CD4-positive, alpha-beta T cell treated with Interleukin-4 for 1 hour (primary cell): ENCODE results near the gene ZNF407.
"Not testable (repeated sequence)": the region's sequence is repeated elsewhere in the genome, so short reads cannot be mapped to it uniquely, and the experiment has no call there.

ENCODE experiments used
- DNase-seq, 2 donors: peaks; one replicate each; pipeline ENCODE4 v3.0.0-alpha.2; 2020 to 2022

The ZNF407 gene, protein sequence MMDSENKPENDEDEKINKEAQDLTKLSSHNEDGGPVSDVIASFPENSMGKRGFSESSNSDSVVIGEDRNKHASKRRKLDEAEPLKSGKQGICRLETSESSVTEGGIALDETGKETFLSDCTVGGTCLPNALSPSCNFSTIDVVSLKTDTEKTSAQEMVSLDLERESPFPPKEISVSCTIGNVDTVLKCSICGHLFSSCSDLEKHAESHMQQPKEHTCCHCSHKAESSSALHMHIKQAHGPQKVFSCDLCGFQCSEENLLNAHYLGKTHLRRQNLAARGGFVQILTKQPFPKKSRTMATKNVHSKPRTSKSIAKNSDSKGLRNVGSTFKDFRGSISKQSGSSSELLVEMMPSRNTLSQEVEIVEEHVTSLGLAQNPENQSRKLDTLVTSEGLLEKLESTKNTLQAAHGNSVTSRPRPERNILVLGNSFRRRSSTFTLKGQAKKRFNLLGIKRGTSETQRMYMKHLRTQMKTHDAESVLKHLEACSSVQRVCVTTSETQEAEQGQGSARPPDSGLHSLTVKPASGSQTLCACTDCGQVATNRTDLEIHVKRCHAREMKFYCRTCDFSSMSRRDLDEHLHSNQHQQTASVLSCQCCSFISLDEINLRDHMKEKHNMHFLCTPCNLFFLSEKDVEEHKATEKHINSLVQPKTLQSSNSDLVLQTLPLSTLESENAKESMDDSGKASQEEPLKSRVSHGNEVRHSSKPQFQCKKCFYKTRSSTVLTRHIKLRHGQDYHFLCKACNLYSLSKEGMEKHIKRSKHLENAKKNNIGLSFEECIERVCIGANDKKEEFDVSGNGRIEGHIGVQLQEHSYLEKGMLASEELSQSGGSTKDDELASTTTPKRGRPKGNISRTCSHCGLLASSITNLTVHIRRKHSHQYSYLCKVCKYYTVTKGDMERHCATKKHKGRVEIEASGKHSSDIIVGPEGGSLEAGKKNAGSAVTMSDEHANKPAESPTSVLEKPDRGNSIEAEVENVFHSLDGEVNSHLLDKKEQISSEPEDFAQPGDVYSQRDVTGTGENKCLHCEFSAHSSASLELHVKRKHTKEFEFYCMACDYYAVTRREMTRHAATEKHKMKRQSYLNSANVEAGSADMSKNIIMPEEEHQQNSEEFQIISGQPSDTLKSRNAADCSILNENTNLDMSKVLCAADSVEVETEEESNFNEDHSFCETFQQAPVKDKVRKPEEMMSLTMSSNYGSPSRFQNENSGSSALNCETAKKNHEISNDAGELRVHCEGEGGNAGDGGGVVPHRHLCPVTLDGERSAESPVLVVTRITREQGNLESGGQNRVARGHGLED (N-terminal part only)

DNA sequence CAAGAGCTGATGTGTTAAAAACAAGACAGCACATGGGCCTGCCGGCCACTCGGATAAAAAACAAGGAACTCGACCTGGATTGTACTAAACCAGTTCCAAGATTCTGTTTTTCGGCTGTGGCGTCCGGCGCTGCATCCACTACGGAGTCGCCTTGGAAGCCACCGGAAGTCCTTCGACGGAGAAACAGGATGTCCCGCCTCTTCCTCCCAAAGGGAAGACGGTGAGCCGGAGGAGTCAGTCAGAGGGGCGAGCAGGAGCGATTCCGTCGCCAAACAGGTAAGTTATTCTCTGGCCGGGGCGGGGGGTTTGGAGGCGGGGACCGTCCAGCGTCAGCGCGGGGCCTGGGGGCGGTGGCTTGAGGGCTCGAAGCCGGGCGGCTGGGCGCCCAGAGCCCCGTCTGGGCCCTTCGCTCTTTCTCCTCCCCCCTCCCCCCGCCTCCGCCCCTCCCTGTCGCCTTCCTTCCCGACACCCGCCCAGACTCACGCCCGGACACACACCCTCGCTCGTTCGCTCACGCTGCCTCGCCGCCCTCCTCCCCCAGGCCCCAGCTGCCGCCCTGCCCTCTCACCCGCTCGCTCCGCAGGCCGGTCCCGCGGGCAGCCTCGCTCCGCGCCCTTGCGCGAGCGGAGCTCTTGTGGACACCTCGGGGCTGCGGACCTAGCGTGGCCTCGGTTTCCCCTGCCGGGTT, at the start of gene ZNF407:
Gene ZNF407 (plus strand): TSS at position 209 of the 688 bp plus-strand sequence. CDS start 33,150 bp downstream, outside the sequence.
- peak; percentile 87 to 92 for DNase-seq

DNA sequence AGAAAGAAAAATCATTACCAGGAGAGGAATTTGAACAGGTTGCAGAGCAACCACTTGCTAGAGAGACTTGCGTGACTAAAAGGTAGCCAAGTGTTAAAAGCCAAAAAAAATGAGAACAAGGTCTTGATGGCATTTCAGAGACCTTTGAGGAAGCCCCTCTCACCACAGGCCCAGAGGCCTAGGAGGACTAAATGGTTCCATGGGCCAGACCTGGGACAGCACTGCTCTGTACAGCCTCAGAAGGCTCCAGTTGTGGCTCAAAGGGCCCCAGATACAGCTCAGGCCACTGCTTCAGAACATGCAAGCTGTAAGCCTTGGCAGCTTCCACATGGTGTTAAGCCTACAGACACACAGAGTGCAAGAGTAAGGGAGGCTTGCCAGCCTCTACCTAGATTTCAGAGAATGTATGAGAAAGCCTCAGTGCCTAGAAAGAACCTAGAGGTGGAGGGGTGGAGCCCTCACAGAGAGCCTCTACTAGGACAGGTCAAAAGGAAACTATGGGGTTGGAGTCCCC, 48.0 kb upstream of the ZNF407 start:
- DNase-seq, result no peak

DNA sequence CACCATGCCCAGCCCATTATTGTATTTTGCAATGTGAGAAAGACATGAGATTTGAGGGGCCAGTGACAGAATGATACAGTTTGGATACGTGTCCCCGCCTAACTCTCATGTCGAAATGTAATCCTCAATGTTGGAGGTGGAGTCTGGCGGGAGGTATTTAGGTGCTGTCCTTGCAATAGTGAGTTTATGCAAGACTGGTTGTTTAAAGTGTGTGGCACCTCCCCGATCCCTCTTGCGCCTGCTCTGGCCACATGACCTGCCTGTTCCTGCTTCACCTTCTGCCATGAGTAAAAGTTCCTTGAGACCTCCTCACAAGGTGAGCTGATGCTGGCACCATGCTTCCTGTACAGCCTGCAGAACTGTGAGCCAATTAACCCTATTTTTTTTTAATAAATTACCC, 46.8 kb upstream of the ZNF407 start:
- DNase-seq, result no peak

DNA sequence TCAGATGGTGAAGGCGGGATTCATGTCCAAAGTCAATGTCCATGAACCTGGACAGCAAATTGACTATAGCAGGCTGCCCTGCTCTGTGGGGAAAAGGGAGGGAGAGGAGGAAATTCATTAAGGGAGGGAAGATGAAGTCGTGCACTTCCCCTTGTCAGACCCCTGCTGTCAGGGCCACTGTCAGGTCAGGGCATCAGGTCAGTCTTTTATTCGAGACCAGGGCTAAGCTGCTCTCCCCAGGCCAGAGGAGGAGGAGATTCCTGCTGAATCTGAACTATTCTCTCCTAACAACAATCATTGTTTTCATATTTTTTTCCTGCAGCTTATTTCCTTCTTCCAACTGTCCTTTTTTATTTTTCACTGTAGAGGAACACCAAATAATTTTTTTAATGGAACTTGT, 46.2 kb upstream of the ZNF407 start:
- DNase-seq, result no peak

DNA sequence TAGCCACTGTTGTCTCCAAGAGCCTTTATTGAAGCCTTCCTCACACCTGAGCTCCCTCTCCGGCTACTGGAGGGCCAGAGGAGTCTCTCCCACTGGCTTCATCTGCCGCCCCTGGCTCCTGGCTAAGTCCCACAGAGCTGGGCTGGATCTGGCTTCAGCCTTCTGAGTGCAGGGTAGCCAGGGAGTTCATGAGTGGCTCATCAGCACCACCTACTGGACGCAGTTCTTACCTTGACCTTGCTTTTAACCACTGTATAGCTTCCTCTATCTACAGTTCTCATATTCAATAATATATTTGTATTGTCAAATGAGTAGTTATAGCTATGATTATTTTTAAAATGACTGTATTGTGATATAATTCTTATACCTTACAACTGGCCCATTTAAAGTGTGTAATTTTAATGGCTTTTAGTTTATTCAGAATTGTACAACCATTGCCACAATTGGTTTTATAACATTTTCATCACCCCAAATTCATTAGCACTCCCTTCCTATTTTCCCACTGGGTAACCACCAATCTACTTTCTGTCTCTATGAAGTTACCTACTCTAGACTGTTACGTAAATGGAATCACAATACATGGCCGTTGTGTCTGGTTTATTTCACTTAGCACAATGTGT, 45.6 kb upstream of the ZNF407 start:
- DNase-seq, result peak; percentile 74 to 78

DNA sequence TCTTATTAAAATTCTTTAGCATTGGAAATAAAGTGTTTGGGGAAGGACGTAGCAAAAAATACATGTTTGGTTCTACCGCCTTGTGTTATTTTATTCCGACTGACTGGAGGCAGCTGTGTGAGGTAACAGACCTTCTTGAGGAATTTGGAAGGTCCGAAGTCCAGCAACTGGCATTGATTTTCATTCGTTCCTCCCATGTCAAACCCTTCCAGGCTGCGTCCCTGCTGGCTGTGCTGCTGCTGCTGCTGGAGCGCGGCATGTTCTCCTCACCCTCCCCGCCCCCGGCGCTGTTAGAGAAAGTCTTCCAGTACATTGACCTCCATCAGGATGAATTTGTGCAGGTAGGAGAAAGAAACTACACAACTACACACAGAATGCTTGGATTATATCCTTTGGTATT, 41.5 kb upstream of the ZNF407 start:
- DNase-seq, result no peak

DNA sequence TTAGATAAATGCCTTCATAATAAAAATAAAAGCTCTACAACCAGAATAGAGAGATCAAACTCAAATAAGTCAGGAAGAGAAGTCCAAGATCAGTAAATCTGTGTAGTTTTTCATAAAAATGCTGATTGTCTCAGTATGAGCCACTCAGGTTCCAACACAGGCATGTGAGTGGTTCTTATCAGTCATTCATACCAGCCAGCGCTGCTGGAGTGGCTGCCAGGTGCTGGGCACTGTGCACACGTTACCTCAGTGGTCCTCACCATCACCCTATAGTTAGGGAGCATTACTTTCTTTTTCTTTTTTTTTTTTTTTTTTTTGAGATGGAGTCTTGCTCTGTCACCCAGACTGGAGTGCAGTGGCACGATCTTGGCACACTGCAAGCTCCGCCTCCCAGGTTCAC, 39.6 kb upstream of the ZNF407 start:
- DNase-seq, result no peak

DNA sequence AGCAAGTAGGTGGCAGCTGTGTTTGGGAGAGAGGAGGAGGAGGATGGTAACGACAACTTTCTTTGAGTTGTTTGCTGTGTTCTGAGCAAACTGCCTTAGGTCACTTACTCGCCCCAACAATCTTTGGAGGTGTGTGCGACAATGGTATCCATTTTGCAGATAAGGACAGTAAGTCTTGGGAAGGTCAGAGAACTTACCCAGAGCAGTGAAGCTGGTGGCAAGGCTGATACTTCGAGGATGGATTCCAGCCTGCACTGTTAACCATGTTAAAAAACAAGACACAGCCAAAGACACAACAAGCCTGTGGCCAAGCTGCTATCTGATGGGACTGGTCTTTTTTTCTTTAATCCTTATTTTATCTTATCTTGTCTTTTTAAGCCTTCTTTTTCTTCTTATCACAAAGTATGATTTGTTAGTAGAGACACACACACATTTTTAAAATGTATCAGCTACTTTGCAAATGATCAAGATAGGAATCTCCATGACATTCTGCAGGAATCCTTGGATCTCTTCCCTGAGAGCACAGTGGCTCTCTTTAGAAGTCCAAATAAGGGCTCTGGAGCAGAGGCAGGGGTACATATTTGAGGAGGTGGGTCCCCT, 35.4 kb upstream of the ZNF407 start:
- DNase-seq, result no peak

DNA sequence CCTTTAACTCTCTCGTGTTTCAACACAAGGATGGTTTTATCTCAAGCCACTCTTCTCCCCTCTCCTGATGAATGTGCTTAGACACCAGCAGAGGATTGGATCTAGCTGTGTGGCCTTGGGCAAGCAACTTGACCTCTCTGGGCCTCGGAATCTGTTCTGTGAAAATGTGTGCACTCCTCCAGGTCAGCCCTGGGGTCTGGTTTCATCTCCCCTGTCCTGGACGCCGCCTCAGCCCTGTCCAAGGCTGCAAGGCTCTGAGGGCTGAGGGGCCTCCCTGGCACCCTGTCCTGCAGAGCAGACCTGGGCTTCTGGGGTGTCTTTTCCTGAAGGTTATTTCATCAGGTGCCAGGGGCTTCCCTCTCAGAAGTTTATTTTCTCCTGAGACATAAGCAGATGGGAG, 34.9 kb upstream of the ZNF407 start:
- no peak for DNase-seq

DNA sequence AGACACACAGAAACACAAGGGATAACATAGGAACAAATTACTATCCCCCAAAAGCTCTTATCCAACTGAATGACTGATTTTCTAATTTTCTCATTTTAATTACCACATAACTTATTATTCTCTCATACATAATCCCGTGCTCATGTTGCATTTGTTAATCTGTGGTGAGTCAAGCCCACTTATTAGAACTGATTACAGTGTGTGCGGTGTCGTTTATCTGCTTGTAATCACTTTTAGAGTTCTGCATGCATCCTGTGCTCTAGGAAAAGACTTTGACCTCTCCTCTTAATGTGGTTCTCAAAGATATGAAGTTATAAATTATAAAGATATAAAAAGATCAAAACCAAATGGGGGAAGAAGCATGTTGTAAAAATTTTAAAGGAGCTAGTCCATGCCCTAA, 33.7 kb upstream of the ZNF407 start:
- DNase-seq, result no peak

DNA sequence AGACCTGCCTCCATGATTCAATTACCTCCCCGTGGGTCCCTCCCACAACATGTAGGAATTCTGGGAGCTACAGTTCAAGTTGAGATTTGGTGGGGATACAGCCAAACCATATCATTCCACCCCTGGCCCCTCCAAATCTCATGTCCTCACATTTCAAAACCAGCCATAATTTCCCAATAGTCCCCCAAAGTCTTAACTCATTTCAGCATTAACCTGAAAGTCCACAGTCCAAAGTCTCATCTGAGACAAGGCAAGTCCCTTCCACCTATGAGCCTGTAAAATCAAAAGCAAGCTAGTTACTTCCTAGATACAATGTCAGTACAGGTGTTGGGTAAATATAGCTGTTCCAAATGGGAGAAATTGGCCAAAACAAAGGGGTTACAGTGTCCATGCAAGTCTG, 32.5 kb upstream of the ZNF407 start:
- not testable (repeated sequence) for DNase-seq

DNA sequence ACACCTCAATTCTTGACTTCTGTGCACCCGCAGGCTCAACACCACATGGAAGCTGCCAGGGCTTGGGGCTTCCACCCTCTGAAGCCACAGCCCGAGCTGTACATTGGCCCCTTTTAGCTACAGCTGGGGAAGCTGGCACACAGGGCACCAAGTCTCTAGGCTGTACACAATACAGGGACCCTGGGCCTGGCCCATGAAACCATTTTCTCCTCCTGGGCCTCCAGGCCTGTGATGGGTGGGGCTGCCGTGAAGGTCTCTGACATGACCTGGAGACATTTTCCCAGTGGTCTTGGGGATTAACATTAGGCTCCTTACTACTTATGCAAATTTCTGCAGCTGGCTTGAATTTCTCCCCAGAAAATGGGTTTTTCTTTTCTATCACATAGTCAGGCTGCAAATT, 31.7 kb upstream of the ZNF407 start:
- DNase-seq, result not testable (repeated sequence)

DNA sequence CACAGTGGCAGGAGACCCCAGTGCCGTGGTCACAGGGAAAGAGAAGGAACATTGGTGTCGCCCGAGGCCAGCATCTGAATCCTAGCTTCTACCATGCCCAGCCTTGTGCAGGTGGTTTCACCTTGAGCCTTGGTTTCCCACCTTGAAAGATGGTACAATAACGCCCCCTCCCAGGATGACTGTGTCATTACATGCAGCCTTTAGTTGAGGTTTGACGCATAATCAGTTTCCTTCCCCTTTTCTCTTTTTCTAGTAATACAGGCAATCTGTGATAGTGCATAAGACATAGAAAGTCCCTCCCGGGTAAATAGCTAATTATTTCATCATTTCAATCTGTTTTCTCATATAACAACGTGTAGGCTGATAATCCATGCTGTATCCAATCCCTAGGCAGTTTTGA, 29.8 kb upstream of the ZNF407 start:
- peak in 1 of 2 donors; percentile 1 for DNase-seq

DNA sequence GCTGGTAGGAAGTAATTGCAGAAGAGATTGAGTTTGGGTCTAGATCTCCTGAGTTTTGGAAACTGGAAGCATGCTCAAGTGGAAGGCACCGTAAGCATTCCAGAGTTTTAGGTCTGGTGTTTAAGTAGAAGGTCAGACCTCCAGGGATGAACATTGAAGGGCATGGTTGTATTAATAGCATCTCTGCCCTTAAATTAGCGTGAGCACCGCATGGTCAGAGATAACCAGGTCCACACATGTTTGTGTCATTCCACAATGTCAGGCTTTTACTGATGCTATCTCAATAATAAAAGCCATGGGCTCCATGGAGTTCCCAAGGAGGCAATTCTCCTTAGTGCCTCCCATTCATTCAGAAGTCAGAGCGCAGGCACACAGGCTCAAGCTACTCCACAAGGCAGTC, 28.3 kb upstream of the ZNF407 start:
- DNase-seq, result no peak

DNA sequence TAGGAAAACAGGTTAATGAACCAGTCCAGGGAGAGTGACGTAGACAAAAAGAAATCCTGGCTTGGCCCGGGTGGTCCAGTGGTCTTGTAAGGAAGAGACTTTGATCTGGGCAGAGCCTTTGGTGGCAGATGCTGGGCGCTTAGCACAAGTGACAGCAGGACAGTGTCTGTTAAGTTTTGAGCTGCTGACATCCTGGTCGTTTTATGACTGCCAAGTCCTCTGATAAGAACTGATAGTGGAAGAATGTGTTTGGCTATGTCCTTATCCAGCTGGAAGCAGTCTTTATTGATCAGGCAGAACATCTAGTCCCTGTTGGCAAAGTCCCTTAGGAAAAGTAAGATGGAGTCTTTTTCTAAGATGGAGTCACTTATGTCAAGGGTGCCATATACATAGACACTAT, 27.4 kb upstream of the ZNF407 start:
- DNase-seq, result no peak

DNA sequence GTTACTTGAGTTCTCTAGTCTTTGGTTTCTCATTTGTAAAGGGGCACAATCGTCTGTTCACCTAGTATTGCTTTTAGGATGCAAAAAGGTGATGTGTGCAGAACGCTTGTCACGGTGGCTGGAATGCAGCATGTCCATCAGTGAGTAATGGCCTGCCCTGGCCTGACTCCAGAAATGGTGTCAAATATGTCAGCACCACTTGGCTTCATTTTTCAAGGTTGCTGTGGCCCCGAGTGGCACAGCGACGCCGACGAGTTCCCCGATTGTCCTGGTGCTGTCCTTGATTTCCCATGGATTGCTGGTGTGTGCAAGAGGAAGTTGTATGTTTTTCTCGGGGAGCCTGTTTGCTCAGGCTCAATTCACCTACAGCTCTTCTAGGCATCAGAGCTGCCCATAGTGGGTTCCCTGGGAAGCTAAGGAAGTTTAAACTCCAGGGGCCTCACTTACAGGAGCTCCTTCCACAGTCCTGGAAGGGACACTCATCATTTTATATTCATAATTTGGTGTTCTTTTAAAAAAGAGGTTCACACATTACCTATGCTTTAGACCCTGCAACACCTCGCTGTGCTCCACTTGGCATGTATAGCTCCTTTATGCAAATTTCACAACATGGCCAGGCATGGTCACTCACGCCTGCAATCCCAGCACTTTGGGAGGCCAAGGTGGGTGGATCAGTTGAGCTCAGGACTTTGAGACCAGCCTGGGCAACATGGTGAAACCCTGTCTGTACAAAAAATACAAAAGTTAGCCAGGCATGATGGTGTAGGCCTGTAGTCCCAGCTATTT, 25.6 kb upstream of the ZNF407 start:
- no peak for DNase-seq

DNA sequence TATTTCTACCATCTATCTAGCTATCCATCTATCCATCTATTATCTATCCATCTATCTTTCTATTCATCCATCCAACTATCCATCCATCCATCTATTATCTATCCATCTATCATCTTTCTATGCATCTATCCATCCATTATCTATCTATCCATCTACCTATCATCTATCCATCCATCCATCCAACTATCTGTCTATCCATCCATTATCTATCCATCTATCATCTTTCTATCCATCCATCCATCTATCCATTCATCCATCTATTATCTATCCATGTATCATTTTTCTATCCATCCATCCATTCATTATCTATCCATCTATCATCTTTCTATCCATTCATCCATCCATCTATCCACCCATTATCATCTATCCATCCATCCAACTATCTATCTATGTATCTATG, 24.6 kb upstream of the ZNF407 start:
- DNase-seq, result no peak

DNA sequence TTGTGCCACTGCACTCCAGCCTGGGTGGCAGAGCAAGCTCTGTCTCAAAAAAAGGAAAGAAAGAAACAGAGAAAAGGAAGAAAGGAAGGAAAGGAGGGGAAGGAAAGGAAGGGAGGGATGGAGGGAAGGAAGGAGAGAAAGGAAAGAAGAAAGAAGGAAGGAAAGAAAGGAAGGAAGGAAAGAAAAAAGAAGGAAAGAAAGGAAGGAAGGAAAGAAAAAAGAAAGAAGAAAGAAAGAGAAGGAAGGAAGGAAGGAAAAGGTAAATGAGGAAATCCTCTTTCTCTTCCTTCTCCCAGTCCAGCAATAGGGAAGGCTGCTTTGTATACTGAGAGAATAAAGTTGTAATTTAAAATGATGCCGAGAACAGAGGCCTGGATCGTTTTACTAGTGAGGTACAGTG, 22.8 kb upstream of the ZNF407 start:
- DNase-seq, result no peak

DNA sequence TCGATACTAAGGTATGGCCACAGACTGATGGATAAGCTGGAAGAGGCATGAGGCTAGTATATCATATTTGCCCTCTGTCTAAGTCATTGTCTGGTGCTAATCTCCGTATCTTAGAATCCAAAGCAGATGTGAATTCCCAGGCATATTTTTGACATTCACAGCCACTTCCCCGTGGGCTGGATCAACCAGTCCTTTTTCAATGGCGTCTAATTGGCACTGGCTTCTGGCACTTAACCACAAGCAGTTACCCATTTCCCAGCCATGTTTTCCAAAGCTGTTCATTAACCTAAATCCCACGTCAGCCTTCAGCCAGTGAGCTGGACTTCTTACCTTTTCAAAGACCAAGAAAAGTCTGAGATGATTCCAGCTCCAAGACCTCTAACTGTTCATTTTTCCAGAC, 20.7 kb upstream of the ZNF407 start:
- no peak for DNase-seq

DNA sequence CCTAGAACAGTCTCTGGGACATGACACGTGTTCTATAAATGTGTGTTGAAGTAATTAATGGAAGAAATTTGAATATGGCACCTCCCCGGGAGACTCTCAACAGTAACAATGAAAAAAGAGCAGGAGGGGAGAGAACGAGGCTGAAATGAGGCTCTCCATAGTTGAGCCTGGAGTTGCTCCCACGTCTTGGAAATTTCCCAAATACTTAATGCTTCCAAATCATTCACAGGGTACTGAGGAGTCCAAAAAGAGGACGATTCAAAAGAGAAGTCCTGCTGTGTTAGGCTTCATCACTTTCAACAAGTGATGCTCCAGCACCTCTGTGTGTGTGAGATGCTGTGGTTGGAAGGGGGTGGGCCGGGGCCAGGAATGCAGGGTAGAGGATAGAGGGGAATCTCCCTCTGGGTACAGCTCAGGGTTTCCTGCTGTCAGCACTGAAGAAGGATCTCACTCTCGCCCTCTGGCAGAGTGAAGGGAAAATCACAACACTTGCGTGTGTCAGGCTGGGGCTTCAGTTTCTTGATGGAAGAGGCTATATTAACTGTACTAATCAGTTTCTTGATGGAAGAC, 18.1 kb upstream of the ZNF407 start:
- no peak for DNase-seq
